HG03460 (cell line): ENCODE data around the gene OR2S2.
"Not testable (repeated sequence)": the region's sequence is repeated elsewhere in the genome, so short reads cannot be mapped to it uniquely, and the experiment has no call there.

ENCODE experiments used
- ATAC-seq: cut with Tn5 transposase; IDR thresholded peaks from one replicate; pipeline ENCODE4 v1.9.1; 2021; ENCODE audit not compliant: unreplicated experiment

Gene OR2S2, protein sequence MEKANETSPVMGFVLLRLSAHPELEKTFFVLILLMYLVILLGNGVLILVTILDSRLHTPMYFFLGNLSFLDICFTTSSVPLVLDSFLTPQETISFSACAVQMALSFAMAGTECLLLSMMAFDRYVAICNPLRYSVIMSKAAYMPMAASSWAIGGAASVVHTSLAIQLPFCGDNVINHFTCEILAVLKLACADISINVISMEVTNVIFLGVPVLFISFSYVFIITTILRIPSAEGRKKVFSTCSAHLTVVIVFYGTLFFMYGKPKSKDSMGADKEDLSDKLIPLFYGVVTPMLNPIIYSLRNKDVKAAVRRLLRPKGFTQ

DNA sequence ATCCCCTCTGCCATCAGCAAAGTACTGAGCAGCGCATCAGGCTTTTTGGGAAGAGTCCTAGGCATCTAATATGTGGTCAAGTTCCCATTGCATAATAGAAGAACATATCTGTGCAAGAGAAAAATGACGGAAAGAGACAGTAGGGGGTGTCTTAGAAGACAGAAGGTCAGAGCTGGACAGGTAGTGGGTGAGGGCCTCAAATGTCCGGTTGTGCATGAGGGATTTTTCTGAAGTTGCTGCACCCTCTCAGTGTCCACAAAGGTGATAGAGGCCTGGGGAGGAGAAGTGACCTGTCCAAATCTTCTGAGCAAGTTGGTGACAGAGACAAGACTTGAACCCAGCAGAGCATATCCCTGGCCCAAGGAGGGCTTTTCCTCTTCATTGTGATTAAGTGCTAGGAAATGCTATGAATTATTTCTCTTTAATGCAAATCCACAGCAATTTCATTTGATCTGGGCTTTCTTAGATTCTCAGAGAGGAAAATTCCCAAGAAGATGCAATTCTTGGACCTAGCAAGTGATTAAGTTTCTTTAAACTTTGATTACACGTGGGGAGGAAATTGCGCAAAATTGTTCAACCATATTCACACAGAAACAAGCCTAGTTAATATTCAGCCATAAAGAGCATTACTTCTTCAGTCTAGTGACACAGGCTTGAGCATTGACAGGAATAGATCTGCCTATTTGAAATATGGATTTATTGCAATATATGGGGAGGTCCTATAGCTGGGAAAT, at the start of gene OR2S2:
OR2S2 (minus strand) TSS at position 51 of the 734 bp plus-strand sequence. CDS start 56 bp downstream, outside the sequence.
- no peak for ATAC-seq

DNA sequence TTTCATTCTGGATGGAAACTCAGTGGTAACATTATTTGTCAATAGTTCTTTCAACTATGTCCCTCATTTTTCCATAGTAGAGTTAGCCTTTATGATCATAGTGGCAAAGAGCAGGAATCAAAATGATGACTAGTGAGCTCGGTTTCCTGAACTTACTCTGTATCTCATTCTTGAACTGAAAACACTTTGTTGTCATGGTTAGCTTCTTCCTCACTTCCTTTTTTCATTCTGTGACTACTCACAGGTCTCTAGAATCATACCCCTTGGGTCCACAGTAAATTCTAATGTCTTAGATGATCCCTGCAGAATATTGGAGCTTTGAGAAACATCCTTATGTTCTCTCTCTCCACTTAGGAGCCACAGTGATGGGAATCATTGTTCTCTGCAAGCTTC, 49.4 kb upstream of the OR2S2 start:
- ATAC-seq: no peak

DNA sequence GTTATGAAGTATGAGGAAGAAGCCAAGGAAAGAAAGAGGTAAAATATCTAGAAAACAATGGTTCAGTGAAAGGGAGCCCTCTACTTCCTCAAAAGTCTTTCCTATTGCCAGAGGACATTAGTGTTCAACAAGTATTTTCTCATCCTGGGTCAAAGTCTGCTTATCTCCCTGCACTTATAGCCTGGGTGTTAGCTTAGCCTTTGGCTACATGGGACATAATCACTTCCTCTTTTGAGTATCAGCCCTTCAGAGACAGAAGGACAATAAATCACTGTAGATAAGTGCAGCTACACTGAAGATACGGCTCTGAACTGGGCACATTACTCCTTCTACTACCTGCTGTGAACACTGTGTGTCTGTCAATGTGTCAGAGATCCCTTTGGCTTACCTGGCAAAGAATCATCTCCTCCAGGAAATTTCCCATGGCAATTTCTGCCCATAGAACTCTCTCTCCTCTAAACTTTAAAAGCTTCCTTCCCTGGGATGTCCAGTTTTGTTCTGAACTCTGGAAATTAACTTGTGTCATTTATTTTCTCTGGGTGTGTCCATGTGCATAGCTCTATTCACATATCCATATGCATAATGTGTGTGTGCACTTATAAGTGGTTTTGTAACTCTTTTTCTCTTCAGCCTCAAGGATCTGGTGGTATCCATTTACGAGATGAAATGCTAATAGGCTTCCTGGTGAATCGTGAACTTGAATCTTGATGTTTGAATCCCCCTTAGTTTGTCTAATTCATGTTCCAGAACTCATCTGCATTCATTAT, 48.8 kb upstream of the OR2S2 start:
- no peak for ATAC-seq

DNA sequence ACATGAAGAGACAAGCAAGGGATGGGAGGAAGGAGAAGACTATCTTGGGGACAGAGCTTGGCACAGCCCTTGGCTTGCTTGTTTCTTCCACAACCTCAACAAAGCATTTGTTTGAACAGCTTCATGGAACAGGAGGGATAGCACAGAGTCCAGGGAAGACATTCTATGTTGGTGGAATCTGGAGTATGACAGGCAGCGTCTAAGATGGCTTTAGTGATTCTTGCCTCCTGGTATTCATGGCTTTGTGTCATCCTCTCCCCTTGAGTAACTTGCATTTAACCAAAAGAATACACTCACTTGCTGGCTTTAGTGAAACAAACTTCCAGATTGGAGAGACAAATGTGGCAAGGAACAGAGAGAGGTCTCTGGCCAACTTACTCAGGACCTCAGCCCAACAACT, 47.9 kb upstream of the OR2S2 start:
- ATAC-seq: no peak

DNA sequence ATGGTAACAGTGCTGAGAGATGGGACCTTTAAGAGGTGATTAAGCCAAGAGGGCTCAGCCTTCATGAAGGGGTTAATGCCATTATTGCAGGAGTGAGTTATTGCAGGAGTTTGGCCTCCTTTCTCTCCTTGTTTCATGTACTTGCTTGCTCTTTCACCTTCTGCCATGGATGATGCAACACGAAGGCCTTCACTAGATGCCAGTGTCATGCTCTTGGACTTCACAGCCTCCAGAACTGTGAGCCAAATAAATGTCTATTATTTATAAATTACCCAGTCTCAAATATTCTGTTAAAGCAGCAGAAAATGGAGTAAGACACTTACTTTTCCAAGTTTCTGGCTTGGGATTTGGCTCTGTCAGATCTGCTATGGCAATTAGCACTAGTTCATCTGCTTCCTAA, 40.4 kb upstream of the OR2S2 start:
- no peak for ATAC-seq

DNA sequence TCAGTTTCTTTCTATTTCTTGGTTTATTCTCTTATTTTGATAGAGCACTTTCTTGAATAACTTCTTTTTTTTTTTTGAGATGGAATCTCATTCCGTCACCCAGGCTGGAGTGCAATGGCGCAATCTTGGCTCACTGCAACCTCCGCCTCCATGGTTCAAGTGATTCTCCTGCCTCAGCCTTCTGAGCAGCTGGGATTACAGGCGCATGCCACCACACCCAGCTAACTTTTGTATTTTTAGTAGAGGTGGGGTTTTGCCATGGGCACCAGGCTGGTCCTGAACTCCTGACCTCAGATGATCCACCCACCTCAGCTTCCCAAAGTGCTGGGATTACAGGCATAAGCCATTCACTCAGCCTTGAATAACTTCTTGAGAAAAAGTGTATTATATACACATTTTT, 39.1 kb upstream of the OR2S2 start:
- ATAC-seq: not testable (repeated sequence)

DNA sequence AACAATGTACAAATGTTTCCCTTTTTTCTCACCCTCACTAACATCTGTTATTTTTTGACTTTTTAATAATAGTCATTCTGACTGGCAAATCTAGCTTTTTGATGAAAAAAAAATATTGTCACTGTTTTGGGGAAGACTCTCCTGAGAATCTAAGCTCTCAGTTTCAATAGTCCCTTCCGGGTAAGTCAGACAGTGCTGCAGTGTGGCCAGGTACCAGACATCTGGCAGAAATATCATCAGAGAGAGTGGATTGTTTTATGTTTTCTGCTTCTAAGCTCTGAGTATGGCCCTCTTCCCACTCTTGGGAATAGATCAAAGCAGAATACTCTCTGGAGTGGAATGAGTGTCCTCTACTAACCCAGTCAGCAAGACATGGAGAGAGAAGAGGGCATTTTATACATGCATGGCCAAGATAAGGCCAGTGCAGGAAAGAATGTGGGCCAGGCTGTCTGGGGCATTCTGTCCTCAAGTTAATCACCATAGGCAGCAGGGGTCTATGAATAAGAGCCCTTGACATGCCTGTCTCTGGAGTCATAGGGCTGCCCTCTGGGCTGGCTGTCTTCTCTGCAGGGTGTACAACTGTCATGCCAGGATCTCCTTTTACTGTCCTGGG, 38.5 kb upstream of the OR2S2 start:
- no peak for ATAC-seq

DNA sequence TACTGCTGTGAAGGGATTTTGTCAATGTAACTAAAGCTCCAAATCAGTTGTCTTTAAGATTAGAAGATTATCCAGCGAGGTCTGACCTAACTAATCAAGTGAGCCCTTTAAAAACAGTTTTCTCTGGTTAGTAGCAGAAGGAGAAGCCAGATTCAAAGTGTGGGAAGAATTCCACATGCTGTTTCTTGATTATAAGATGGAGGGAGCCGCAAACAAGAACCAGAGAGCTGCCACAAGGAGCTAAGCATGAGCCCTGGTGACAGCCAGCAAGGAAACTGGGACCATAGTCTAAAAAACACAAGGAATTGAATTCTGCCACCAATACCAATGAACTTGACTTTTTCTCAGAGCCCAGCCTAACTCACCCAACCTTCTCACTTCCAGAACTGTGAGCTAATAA, 37.0 kb upstream of the OR2S2 start:
- ATAC-seq: no peak

DNA sequence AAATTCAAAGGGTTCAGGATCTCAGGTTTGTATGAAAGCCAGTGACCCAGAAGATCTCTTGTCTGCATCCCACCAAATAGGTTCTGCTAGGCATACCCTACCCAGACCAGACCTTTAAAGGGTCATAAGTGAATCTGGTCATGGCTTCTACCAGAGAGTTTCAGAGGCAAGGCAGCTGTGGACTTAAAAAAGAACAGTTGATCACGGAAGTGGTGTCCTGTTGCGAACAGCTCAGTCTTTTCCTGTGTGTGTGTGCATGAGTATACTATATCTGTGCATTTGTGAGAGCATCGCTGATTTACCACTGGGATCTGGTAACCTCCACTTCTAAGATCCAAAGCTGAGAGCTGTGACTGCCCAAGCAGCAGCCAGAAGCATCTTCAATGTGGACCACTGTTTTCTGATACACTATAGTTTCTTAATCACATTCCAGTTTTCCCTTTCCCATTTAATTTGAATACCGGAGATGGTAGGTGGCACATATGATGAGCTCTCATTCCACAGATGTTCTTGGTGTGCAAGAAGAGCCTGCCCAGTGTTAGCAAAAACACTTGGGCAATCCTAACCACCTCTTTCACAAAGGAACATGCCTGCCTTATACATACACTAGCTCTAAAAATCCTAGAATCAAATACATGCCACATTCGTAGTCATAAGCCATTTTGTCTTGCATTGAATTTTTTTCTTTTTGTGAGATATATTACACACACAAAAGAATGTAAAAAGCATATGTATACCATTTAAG, 36.2 kb upstream of the OR2S2 start:
- ATAC-seq: no peak

DNA sequence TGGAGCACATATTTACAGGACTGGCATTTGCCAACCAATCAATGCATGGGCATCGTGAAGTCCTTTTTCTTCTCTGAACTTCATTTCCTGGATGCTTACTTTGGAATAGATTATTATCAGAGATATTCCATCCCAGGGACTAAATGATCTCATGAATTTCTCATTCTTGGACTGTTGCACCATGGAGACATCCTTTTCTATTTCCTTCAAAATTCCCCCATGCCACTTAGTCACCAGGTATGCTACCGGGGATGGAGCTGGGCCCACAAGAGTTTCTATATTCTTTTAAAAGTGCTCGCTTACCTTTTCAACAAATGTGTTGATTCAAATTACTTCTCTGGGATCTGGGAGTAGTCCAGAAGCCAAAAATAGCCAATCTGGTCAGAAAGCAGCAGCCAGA, 35.2 kb upstream of the OR2S2 start:
- ATAC-seq: not testable (repeated sequence)

DNA sequence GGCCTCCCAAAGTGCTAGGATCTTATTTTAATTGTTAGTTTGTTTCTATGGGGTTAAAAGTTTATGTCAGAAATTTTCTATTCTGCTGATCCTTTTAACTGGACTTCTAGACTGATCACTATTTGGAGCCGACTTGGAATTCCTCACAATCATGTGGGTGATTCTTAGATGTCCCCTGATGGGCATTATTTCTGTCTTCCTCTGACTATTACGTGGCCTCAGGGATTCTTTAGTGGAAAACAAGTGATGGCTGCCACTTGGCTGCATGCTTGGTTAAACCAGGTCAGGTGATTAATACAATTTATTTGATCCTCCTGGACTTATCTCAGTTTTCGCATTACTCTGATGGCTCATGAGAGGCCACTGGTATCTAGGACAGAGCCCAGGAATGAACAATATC, 32.2 kb upstream of the OR2S2 start:
- no peak for ATAC-seq

DNA sequence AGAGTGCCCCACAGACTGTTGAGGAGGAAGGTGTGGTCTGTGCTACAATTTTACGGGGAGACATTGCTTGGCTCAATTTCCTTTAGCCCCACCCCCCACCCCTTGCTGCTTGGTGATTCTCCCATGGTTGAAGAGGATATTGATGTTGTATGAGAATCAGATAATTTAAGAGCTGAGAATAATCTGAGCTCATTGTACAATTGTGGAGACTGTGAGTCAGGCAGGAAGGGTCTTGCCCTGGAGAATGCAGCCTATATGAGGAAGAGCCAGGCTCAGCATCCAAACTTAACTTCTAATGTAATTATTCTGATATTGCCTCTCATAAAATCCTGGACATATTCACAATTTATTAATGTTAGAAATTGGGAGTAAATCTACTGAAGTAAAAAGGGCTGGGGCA, 26.1 kb upstream of the OR2S2 start:
- no peak for ATAC-seq

DNA sequence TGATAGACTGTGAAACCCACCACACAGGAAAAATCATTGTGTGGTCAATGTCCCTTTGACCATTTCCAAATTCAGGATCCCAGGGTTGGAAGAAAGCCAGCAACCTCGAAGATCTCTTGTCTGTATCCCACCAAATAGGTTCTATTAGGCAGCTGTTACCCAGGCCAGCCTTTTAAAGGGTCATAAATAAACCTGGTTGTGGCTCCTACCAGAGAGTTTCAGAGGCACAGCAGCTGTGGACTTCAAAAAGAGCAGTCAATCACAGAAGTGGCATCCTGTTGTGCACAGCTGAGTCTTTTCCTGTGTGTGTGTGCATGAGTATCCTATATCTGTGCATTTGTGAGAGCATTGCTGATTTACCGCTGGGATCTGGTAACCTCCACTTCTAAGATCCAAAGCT, 23.7 kb upstream of the OR2S2 start:
- ATAC-seq: no peak

DNA sequence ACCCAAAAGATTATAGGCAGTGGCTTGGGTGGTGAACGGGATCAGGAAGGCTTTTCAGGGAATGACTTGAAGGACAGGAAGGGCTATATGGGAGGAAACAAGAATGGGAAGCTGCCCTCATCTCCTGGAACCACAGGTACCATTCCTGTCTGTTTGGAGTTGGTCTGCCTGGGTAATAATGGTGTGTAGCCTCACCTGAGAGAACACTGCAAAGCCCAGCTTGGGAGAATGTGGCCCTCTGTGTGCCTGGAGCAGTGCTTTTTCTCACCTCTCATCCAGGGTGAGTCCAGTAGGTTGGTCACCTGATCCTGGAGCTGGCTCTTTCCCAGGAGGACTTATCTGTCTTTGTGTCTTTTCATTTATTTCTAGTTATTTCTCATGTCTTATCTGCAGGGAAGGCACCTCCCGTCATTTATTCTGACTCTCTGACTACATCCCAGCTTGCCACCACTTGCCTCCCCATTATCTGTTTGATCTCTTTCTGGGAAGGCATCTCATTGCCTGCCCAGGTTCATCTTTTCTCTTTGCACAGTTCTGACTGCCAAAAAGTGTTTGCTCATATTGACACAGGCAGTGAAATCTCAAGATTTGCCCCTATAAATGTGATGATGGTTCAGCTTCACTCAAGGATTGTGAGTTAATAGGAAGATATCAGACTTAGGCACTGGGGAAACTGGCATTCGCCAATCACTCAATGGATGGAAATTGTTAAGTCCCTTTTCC, 22.5 kb upstream of the OR2S2 start:
- no peak for ATAC-seq

DNA sequence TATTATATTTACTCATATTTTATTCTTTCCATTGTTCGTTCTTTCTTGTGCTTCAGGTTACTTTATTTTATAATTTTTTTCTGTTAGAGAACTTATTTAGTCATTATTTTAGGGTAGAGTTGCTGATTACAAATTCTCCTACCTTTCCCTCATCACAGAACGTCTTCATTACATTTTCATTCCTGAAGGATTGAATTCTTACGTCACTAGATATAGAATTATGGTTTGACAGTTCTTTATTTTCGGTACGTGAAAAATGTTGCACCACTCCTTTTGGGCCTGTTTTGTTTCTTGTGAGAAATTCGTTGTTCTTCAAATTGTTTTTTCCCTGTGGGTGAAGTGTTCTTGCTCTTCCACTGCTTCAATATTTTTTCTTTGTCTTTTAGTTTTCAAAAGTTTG, 20.8 kb upstream of the OR2S2 start:
- ATAC-seq: no peak

DNA sequence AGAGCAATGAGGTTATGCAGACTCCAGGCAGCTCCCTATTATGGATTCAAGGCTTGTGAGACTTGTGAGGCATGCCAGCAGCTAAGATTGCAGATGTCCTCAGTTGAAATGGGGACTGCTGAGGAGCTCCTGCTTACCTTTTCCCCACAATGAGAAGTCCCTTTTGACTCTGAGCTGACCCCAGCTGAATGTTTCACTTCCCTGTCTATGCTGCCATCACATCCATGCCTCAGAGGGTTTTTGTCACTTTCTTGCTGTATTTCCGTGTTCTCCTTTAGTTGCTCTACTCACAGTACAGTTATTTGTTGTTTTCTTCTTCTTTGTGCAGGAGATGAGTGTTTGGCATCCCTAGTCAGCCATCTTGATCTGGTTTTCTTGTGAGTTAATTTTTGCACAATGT, 18.8 kb upstream of the OR2S2 start:
- no peak for ATAC-seq

DNA sequence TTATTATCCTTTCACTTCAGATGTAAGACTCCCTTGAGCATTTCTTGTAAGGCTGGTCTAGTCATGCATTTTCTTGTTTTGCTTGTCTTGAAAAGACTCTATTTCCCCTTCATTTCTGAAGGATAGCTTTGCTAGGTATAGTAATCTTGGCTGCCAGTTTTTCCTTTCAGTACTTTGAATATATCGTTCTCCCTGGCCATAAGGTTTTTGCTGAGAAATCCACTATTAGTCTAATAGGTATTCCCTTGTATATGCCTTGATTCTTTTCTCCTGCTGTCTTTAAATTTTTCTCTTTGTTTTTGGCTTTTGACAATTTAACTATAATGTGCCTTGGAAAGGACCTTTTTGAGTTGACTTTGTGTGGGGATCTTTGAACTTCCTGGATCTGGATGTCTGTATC, 16.8 kb upstream of the OR2S2 start:
- ATAC-seq: no peak

DNA sequence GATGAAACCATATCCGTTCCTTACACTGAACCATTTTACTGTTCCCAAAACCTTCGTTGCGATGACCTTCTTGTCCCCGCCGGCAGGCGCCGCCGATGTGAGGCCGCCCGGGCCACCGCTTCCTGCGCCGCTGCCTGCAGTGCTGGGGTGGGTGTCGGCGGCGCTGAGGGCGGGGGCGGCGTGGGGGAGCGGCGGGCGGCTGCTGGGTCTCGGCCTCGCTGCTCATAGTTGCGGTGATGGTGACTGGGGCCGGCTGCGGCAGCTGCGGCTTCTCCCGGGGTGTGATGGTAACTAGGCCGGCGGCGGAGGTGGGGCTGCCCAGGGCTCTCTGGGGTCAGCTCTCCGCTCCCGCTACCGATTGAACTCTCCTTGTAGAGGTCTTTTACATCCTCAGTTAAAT, 14.1 kb upstream of the OR2S2 start:
- ATAC-seq: no peak

DNA sequence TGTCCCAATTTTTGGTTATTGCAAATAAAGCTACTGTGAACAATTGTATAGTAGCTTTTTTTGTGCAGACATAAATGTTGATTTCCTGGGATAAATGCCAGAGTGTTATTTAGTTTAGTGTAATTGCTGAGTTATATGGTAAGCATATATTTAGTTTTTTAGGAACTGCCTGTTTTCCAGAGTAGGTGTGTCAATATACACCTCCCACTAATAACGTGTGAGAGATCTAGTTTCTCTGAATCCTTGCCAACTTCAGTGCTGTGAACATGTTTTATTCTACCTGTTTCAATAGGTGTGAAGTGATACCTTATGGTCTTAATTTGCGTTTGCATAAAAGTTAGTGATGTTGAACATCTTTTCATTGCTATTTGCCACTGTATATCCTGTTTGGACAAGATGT, 9.1 kb upstream of the OR2S2 start:
- ATAC-seq: no peak

DNA sequence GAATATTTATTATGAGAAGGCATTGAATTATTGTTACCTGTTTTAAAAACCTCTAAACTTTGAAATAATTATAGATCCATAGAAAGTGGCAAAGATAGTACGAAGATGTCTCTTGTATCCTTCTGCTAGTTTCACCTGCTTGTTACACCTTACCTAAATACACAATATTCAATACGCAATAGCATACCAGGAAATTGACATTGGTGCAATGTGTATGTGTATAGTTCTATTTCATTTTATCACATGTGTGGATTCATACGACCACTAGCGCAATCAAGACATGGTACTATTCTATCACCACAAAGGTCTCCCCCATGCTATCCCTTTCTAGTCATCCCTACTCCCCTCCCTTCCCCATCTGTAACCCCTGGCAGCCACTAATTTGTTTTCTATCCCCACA, 8.5 kb upstream of the OR2S2 start:
- ATAC-seq: no peak
